Glutamatergic neuron (in vitro differentiated cells): ENCODE data around the gene TLE1. TPM values are rescaled to one million over a fixed set of nuclear protein-coding genes. Genes with fewer than 3 reads are reported as not detected.

Experiments used
- DNase-seq: peaks from one replicate; pipeline ENCODE4 v3.0.0; 2022
- H3K27ac Mint-ChIP-seq: one replicate; pipeline ENCODE4 v1.8.0; 2020; ENCODE audit warnings: mild to moderate bottlenecking, mixed read lengths, inconsistent platforms; ENCODE audit not compliant: unreplicated experiment
- H3K27me3 Mint-ChIP-seq: one replicate; pipeline ENCODE4 v1.8.0; 2020; ENCODE audit warnings: mild to moderate bottlenecking, moderate library complexity, mixed read lengths, inconsistent platforms; ENCODE audit not compliant: unreplicated experiment
- H3K36me3 Mint-ChIP-seq: one replicate; pipeline ENCODE4 v1.8.0; 2020; ENCODE audit warnings: mild to moderate bottlenecking, mixed read lengths, inconsistent platforms; ENCODE audit not compliant: unreplicated experiment
- H3K4me1 Mint-ChIP-seq: one replicate; pipeline ENCODE4 v1.8.0; 2020; ENCODE audit warnings: mild to moderate bottlenecking, low read depth, mixed read lengths, inconsistent platforms; ENCODE audit not compliant: unreplicated experiment
- H3K4me3 Mint-ChIP-seq: one replicate; pipeline ENCODE4 v1.8.0; 2020; ENCODE audit warnings: mild to moderate bottlenecking, mixed read lengths, inconsistent platforms; ENCODE audit not compliant: unreplicated experiment
- H3K9me3 Mint-ChIP-seq: one replicate; pipeline ENCODE4 v1.8.0; 2020; ENCODE audit warnings: mild to moderate bottlenecking, moderate library complexity, mixed read lengths, inconsistent platforms; ENCODE audit not compliant: unreplicated experiment
- CTCF ChIP-seq: fragments of 200-600 bp; sonication (generic); IDR thresholded peaks from one replicate; pipeline ENCODE4 v1.5.0; 2021; ENCODE audit not compliant: partially characterized antibody, unreplicated experiment
- total RNA-seq: library from RNA; stranded (reverse); fragmentation: NEBNext Ultra II Directional; extraction: Animal tissue kit (Norgen Biotek cat#: 25700); gene quantifications from one replicate; pipeline ENCODE4 v1.2.1, GENCODE V29; 2021; ENCODE audit not compliant: unreplicated experiment

The TLE1 gene
- total RNA-seq, 1 donor from 2014 or later: 345 TPM

- DNase-seq: no peak
- Mint-ChIP-seq H3K36me3 (peaks cover 8% of the 10 kb centered on the region), H3K27ac (peak overlapping the region; percentile 80), H3K4me3 (peak overlapping the region; percentile 78), H3K4me1 (peaks cover 57% of the 10 kb centered on the region), H3K27me3 (peaks cover 3% of the 10 kb centered on the region), H3K9me3 (peaks cover 9% of the 10 kb centered on the region)
- TF ChIP-seq CTCF: no peak
These were observed 69.4 kb downstream of the TLE1 start for GRCh38 chr9:81620002-81620390.

GRCh38 chr9:81619353-81620001 lies 69.9 kb downstream of the TLE1 start:
- Mint-ChIP-seq H3K4me1 (peaks cover 53% of the 10 kb centered on the region), H3K27me3 (peaks cover 3% of the 10 kb centered on the region), H3K36me3 (peaks cover 8% of the 10 kb centered on the region), H3K27ac (peak overlapping the region; percentile 80), H3K4me3 (peak overlapping the region; percentile 78), H3K9me3 (peaks cover 9% of the 10 kb centered on the region)
- no peak for DNase-seq
- TF ChIP-seq CTCF: no peak

- TF ChIP-seq CTCF: no peak
- no peak for DNase-seq
- Mint-ChIP-seq H3K27me3 (peaks cover 3% of the 10 kb centered on the region), H3K4me1 (peaks cover 50% of the 10 kb centered on the region), H3K27ac (peak overlapping the region; percentile 34), H3K9me3 (peaks cover 12% of the 10 kb centered on the region), H3K4me3 (no peak overlapping the region), H3K36me3 (peaks cover 8% of the 10 kb centered on the region)
These were observed 70.4 kb downstream of the TLE1 start for GRCh38 chr9:81618923-81619322.

- H3K27me3 Mint-ChIP-seq: peaks cover 3% of the 10 kb centered on the region
- no peak for DNase-seq
- H3K9me3 Mint-ChIP-seq: peaks cover 8% of the 10 kb centered on the region
- H3K4me1 Mint-ChIP-seq: peaks cover 40% of the 10 kb centered on the region
- H3K4me3 Mint-ChIP-seq: no peak overlapping the region
- H3K36me3 Mint-ChIP-seq: peaks cover 8% of the 10 kb centered on the region
- TF ChIP-seq CTCF: no peak
- H3K27ac Mint-ChIP-seq: no peak overlapping the region
These were observed 73.2 kb downstream of the TLE1 start for GRCh38 chr9:81616141-81616540.

- Mint-ChIP-seq H3K4me1 (peaks cover 40% of the 10 kb centered on the region), H3K36me3 (no peaks in the 10 kb centered on the region), H3K9me3 (peaks cover 13% of the 10 kb centered on the region), H3K27me3 (peaks cover 8% of the 10 kb centered on the region), H3K27ac (no peak overlapping the region), H3K4me3 (no peak overlapping the region)
- TF ChIP-seq CTCF: no peak
- no peak for DNase-seq
These were observed 75.0 kb downstream of the TLE1 start for GRCh38 chr9:81614335-81614734.
